GM18505 (cell line): ENCODE measurements around the gene LLGL2.
A peak's percentile ranks its signal among the peaks of the same experiment; 100 is the strongest.
"Not testable (repeated sequence)": the region's sequence is repeated elsewhere in the genome, so short reads cannot be mapped to it uniquely, and the experiment has no call there.

Experiments used
- ATAC-seq: cut with Tn5 transposase; IDR thresholded peaks from one replicate; pipeline ENCODE4 v1.9.1; 2021; ENCODE audit not compliant: unreplicated experiment
- POLR2A ChIP-seq: IDR thresholded peaks from 4 replicates; pipeline ENCODE4 v1.6.1; 2011; ENCODE audit warnings: borderline replicate concordance; ENCODE audit not compliant: insufficient read depth, insufficient read length; ENCODE audit errors: extremely low read depth

LLGL2 gene

DNA sequence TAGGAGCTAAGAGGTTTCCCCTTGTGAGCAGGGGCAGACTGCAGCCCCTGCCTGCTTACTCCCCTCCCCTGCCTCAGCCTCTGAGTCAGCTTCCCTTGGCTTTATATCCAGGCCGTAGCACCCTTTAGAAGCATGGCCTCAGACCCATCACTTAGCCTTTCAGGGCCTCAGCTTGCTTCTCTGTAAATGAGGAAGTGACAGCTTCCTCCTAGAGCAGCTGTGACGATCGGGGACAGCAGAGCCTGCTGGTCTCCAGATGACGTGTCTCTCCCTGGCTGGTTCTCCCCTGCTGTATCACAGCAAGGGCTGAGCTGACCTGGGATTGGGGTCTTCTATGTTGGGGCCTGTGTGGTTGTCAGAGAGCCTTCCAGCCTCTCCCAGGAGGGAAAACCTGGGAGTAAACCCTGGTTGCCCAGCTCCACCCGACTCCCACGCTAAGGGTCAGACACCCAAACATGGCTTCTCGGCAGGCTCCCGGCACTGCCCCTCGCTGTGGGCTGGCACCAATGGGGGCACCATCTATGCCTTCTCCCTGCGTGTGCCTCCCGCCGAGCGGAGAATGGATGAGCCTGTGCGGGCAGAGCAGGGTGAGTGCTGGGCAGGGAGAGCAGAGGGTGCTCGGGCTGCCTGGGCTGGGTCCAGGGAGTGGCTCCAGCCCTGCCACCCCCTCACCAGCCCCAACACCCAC, 45.8 kb downstream of the LLGL2 start:
- peak; percentile 20 for TF ChIP-seq POLR2A
- no peak for ATAC-seq

DNA sequence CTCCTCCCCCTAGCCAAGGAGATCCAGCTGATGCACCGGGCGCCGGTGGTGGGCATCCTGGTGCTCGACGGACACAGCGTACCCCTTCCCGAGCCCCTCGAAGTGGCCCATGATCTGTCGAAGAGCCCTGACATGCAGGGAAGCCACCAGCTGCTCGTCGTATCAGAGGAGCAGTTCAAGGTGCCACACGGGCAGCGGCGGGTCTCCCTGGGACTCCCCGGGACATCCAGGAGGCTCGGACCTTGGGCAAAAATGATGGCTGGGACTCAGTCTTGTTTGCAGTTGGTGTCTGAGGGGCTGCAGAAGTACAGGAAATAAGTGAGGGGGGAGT, 46.4 kb downstream of the LLGL2 start:
- ATAC-seq = no peak
- TF ChIP-seq POLR2A = no peak

DNA sequence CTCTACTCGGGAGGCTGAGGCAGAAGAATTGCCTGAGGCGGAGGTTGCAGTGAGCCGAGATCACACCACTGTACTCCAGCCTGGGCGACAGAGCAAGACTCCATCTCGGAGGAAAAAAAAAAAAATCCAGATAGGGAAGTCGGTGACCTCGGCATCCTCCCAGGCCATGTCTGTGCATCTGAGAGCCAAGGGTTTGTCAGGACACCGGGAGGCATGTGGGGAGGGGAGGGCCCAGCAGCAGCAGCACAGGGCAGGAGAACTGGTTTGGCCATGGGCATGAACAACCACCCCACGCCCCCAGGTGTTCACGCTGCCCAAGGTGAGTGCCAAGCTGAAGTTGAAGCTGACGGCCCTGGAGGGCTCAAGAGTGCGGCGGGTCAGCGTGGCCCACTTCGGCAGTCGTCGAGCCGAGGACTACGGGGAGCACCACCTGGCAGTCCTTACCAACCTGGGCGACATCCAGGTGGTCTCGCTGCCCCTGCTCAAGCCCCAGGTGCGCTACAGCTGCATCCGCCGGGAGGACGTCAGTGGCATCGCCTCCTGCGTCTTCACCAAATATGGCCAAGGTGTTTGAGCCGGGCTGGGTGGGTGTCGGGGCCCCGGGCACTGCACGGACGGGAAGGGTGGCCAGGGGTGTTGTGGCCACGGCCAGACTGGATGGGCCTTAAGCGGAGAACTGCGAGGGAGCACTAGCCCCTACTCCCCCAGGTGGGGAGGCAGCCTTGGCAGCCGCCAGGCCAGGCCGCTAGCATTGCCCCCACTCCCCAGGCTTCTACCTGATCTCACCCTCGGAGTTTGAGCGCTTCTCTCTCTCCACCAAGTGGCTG, 47.4 kb downstream of the LLGL2 start:
- TF ChIP-seq POLR2A = no peak
- ATAC-seq = no peak

GRCh38 chr17:75573540-75573957, 48.1 kb downstream of the LLGL2 start:
- no peak for TF ChIP-seq POLR2A
- no peak for ATAC-seq

DNA sequence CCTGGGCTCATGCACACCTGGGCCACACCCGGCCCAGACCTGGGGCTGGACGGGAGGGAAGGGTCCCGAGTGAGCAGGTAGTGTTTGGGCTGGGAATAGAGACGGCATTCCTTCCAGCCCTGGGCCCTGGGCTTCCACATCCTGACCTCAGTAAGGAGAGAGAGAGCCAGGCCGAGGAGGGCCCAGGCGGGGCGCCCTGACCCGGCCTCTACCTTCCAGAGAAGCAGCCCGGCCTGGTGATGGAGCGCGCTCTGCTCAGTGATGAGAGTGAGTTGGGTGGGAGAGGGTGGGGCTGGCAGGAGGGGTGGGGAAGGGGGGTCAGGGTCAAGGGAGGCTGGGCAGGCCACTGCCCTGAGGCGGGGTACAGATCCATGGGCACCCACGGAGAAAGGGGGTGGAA, 48.5 kb downstream of the LLGL2 start:
- no peak for ATAC-seq

GRCh38 chr17:75574404-75575036, 49.0 kb downstream of the LLGL2 start:
- ATAC-seq = no peak

More for the DNA sequence above, 48.5 kb downstream of the LLGL2 start:
- TF ChIP-seq POLR2A = no peak

DNA sequence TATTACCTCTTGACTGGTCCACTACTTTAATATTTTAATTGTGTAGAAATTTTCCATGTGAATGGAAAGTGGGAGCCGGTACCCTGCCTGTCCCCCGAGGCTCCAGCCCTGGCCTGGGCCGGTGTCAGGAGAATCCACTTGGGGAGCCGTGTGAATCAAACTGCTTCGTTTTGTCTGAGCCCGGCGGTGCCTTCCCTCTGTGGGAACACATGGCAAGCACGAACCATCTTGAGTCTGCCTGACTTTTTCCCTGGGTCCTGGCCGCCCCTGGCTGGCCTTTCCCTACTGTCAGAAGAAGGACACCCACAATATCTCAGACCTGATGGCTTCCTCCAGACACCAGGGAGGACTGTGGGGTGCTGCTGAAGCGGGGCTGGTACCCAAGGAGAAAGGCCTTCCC, 49.7 kb downstream of the LLGL2 start:
- no peak for ATAC-seq
- no peak for TF ChIP-seq POLR2A

More at GRCh38 chr17:75574404-75575036, 49.0 kb downstream of the LLGL2 start:
- no peak for TF ChIP-seq POLR2A

DNA sequence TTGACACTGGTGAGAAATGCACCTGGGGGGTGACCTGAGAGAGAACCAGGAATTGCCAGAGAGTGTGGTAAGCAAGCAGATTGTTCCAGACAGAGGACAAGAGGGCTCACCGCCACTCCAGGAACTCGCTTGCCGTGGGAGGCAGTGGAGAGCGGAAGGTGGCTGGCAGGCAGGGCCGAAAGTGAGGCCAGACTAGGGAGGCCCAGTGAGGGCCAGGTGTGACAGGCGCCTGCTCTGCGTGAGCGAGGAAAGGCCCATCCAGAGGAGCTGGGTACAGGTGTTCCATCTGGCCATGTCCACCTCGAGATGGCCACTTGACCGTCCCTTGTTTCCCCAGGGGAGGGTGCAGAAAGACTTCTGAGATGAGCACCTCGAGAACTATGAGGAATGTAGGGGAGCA, 50.2 kb downstream of the LLGL2 start:
- TF ChIP-seq POLR2A = no peak
- no peak for ATAC-seq

GRCh38 chr17:75576661-75577060, 51.2 kb downstream of the LLGL2 start:
- TF ChIP-seq POLR2A = no peak
- no peak for ATAC-seq

- ATAC-seq = not testable (repeated sequence)
Observed at GRCh38 chr17:75581121-75581725, 55.7 kb downstream of the LLGL2 start.

GRCh38 chr17:75583197-75583596, 57.7 kb downstream of the LLGL2 start:
- not testable (repeated sequence) for ATAC-seq

GRCh38 chr17:75584849-75585175, 59.3 kb downstream of the LLGL2 start:
- no peak for TF ChIP-seq POLR2A
- no peak for ATAC-seq

DNA sequence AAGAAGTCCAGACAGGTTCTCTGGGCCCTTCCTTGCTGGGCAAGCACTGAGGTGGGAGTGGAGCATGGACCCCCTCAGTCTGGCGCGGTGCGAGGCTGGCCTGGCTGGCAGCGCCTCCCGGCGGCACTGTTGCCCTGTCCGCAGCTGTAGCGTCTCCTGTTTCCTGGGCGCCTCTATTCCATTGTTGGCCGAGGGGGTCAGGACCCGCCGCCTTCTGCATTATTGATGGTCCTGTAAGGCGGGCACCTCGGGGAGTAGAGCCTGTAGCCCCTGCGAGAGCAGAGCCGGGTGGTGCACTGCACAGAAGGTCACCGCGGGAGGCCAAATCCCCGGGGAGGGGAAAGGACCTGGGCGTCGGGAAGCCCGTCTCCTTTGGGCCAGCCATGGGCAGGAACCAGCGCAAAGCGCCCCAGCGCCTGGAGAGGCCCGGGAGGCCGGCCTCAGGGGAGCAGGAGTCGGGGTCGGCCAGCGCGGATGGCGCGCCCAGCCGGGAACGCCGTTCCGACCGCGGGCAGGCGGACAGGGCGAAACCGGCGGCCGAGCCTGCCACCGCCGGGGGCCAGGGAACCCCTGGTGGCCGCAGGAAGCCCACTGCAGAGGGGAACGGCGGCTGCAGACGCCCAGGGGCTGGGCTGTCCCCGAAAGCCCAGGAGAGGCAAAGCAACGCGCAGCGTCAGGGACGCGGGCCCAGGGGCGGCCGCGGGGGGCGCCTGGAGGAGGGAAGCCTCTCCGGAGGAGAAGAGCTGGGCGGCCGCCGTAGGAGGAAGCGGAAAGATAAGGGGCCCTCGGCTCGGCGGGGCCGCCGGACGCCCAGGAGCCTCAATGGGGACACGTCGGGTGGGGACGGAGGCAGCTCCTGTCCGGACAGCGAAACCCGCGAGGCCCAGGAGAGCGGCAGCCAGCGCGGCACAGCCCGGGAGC, 62.4 kb downstream of the LLGL2 start, which contains the start of gene MYO15B:
Gene MYO15B, plus strand, starts transcription at position 126 of the 921 bp plus-strand sequence. Its CDS starts 258 bp downstream, at position 384.
- no peak for TF ChIP-seq POLR2A
- peak; percentile 11 for ATAC-seq
